Measurements from ENCODE around the gene DCDC2C. TPM values are rescaled to one million over a fixed set of nuclear protein-coding genes. Genes with fewer than 3 reads are reported as not detected.

DCDC2C gene
- total and polyA plus RNA-seq, 2 experiments from 2014 or later = not detected

GRCh38 chr2:3870222-3870621, 166.8 kb downstream of the DCDC2C start:
- Histone ChIP-seq H3K36me3 (no peaks in the 10 kb centered on the region), H3K27me3 (no peaks in the 10 kb centered on the region), H3K4me1 (ENCODE audit: low read depth) (peaks cover 15% of the 10 kb centered on the region), H3K27ac (no peak overlapping the region), H3K4me3 (no peak overlapping the region), H3K9me3 (ENCODE audit: low read depth) (no peaks in the 10 kb centered on the region)
- no peak for DNase-seq (ENCODE audit: low read depth in 1 of 2, low spot score in 1 of 2)
- TF ChIP-seq, protein P1, sequence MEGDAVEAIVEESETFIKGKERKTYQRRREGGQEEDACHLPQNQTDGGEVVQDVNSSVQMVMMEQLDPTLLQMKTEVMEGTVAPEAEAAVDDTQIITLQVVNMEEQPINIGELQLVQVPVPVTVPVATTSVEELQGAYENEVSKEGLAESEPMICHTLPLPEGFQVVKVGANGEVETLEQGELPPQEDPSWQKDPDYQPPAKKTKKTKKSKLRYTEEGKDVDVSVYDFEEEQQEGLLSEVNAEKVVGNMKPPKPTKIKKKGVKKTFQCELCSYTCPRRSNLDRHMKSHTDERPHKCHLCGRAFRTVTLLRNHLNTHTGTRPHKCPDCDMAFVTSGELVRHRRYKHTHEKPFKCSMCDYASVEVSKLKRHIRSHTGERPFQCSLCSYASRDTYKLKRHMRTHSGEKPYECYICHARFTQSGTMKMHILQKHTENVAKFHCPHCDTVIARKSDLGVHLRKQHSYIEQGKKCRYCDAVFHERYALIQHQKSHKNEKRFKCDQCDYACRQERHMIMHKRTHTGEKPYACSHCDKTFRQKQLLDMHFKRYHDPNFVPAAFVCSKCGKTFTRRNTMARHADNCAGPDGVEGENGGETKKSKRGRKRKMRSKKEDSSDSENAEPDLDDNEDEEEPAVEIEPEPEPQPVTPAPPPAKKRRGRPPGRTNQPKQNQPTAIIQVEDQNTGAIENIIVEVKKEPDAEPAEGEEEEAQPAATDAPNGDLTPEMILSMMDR (IDR thresholded peaks at IDR 0.05; ENCODE audit: low read depth, low read length) = no peak

DNA sequence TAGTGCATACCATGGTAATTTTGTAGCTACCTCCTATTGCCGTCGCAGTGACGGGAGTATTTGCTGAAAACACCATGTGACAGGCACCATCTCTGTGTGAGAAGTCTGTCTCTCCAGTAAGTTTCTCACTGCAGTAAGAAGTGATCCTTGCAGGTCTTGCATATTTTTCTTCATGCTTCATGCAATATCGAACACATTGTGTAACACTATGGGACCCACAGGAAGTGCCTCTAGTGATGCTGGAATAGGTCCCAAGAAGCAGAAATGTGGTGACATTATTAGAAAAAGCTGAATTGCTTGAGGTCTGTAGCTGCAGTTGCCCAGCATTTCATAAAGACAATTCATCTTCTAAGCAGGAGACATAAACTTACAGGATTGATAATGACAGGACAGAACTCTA, 167.6 kb downstream of the DCDC2C start:
- H3K27me3 ChIP-seq = no peaks in the 10 kb centered on the region
- H3K27ac ChIP-seq = no peak overlapping the region
- H3K9me3 ChIP-seq (ENCODE audit: low read depth) = no peaks in the 10 kb centered on the region
- DNase-seq (ENCODE audit: low read depth in 1 of 2, low spot score in 1 of 2) = no peak
- no peak overlapping the region for H3K4me3 ChIP-seq
- no peaks in the 10 kb centered on the region for H3K36me3 ChIP-seq
- TF ChIP-seq, protein P1 (IDR thresholded peaks at IDR 0.05; ENCODE audit: low read depth, low read length) = no peak
- H3K4me1 ChIP-seq (ENCODE audit: low read depth) = peaks cover 15% of the 10 kb centered on the region

- Histone ChIP-seq H3K4me3 (no peak overlapping the region), H3K27me3 (no peaks in the 10 kb centered on the region), H3K36me3 (no peaks in the 10 kb centered on the region), H3K27ac (no peak overlapping the region), H3K9me3 (ENCODE audit: low read depth) (no peaks in the 10 kb centered on the region), H3K4me1 (ENCODE audit: low read depth) (peaks cover 11% of the 10 kb centered on the region)
- DNase-seq (ENCODE audit: low read depth in 1 of 2, low spot score in 1 of 2) = no peak
- TF ChIP-seq, protein P1 (IDR thresholded peaks at IDR 0.05; ENCODE audit: low read depth, low read length) = no peak
These were observed 169.1 kb downstream of the DCDC2C start for GRCh38 chr2:3872451-3872850.

DNA sequence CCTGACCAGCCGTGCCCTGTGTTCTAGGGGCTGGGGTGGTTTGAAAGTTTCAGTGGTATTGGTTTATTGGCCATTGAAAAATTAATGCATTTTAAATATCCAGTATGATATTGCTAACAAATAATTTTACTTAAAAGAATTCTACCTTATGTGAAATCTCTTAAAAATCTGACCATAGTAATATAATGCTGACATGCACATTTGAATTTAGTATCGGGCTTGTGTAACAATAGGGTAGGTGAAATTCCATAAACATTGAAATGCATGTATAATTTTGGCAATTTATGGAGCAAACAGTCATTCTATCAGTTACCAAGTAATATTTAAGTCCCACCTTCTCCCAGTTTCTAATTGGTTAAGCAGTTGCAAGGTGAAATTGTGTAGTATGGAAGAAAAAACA, 170.5 kb downstream of the DCDC2C start:
- Histone ChIP-seq H3K36me3 (no peaks in the 10 kb centered on the region), H3K9me3 (ENCODE audit: low read depth) (no peaks in the 10 kb centered on the region), H3K4me3 (no peak overlapping the region), H3K27me3 (no peaks in the 10 kb centered on the region), H3K4me1 (ENCODE audit: low read depth) (peaks cover 2% of the 10 kb centered on the region), H3K27ac (no peak overlapping the region)
- TF ChIP-seq, protein P1 (IDR thresholded peaks at IDR 0.05; ENCODE audit: low read depth, low read length) = no peak
- DNase-seq (ENCODE audit: low read depth in 1 of 2, low spot score in 1 of 2) = no peak

DNA sequence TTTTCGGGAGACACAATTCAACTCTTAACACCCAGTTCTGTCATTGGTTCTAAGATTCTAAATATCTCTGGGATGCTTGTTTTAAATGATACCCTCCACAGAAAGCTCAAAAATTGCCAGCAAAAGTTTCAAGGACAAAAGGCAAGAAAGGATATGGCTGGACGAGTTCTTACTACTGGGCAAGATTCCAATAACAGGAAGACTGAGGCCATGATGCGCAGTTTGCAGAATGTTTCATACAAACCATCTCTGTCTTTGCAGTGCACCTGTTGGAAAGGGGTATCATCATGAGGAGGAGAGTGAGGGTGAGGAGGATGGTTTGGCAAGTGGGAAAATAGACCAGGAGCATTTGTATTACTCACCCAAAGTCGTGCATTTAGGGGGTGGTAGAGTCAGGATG, 172.8 kb downstream of the DCDC2C start:
- DNase-seq (ENCODE audit: low read depth in 1 of 2, low spot score in 1 of 2) = no peak
- Histone ChIP-seq H3K27ac (no peak overlapping the region), H3K4me3 (no peak overlapping the region), H3K36me3 (no peaks in the 10 kb centered on the region), H3K27me3 (no peaks in the 10 kb centered on the region), H3K9me3 (ENCODE audit: low read depth) (no peaks in the 10 kb centered on the region), H3K4me1 (ENCODE audit: low read depth) (no peaks in the 10 kb centered on the region)
- TF ChIP-seq, protein P1 (IDR thresholded peaks at IDR 0.05; ENCODE audit: low read depth, low read length) = no peak

GRCh38 chr2:3876685-3877084, 173.3 kb downstream of the DCDC2C start:
- no peaks in the 10 kb centered on the region for H3K27me3 ChIP-seq
- H3K4me1 ChIP-seq (ENCODE audit: low read depth) = no peaks in the 10 kb centered on the region
- no peak overlapping the region for H3K4me3 ChIP-seq
- no peaks in the 10 kb centered on the region for H3K36me3 ChIP-seq
- H3K9me3 ChIP-seq (ENCODE audit: low read depth) = no peaks in the 10 kb centered on the region
- H3K27ac ChIP-seq = no peak overlapping the region
- TF ChIP-seq, protein P1 (IDR thresholded peaks at IDR 0.05; ENCODE audit: low read depth, low read length) = no peak
- DNase-seq (ENCODE audit: low read depth in 1 of 2, low spot score in 1 of 2) = no peak
